H1 (cell line): ENCODE data around the gene ARHGAP25.

ENCODE experiments used
- BCL11A ChIP-seq, 2 experiments: IDR thresholded peaks; one replicate each; pipeline ENCODE4 v1.6.1; 2011; ENCODE audit warnings: low read depth in 2 of 2, low read length in 2 of 2, mild to moderate bottlenecking in 2 of 2
- CREB1 ChIP-seq: IDR thresholded peaks from 2 replicates; pipeline ENCODE4 v1.6.1; 2012; ENCODE audit warnings: inconsistent platforms
- CTCF ChIP-seq, 3 experiments: IDR thresholded peaks; 1 replicate in 2 of 3; 2 replicates in 1 of 3; pipeline versions ENCODE4 v1.5.1 to v1.6.1; 2011; ENCODE audit warnings: low read length in 3 of 3, mild to moderate bottlenecking in 3 of 3, inconsistent platforms in 2 of 3, low read depth in 1 of 3, moderate library complexity in 1 of 3; ENCODE audit not compliant: insufficient read depth in 1 of 3; ENCODE audit errors: control extremely low read depth in 1 of 3
- EGR1 ChIP-seq: IDR thresholded peaks from 2 replicates; pipeline ENCODE4 v1.6.1; 2011; ENCODE audit warnings: low read depth, low read length, borderline replicate concordance
- EZH2 ChIP-seq: fragments of 200-600 bp; sonication (generic); IDR thresholded peaks from 2 replicates; pipeline ENCODE4 v1.7.1; 2012; ENCODE audit warnings: low read depth, mild to moderate bottlenecking, moderate library complexity, low read length, inconsistent platforms; ENCODE audit not compliant: severe bottlenecking
- KDM1A ChIP-seq: fragments of 200-600, 300-600 bp; sonication (generic); IDR thresholded peaks from 2 replicates; pipeline ENCODE4 v1.7.1; 2016; ENCODE audit warnings: mild to moderate bottlenecking, low read length, borderline replicate concordance
- MAFK ChIP-seq: IDR thresholded peaks from 2 replicates; pipeline ENCODE4 v1.6.1; 2012; ENCODE audit warnings: low read depth, mild to moderate bottlenecking, improper control_type of control experiment, low read length
- POLR2A ChIP-seq, 2 experiments: IDR thresholded peaks; 1 replicate in 1 of 2; 2 replicates in 1 of 2; pipeline ENCODE4 v1.6.1; 2011; ENCODE audit warnings: low read depth in 2 of 2, low read length in 2 of 2, mild to moderate bottlenecking in 2 of 2; ENCODE audit errors: control extremely low read depth in 1 of 2
- SAP30 ChIP-seq: fragments of 300-600 bp; sonication (generic); IDR thresholded peaks from 2 replicates; pipeline ENCODE4 v1.7.1; 2012; ENCODE audit warnings: low read length, moderate library complexity, mild to moderate bottlenecking, inconsistent platforms; ENCODE audit not compliant: insufficient read depth, insufficient replicate concordance
- SIN3A ChIP-seq, 2 experiments: IDR thresholded peaks in 1 of 2; conservative IDR thresholded peaks in 1 of 2; 2 replicates each; pipeline ENCODE4 v1.6.1; 2011 to 2012; ENCODE audit warnings: low read length in 2 of 2, improper control_type of control experiment in 1 of 2, low read depth in 1 of 2, mild to moderate bottlenecking in 1 of 2
- SIX5 ChIP-seq: IDR thresholded peaks from 2 replicates; pipeline ENCODE4 v1.6.1; 2011; ENCODE audit warnings: mild to moderate bottlenecking, low read depth, low read length
- TF ChIP-seq, protein P1 (sequence below): IDR thresholded peaks from 2 replicates; pipeline ENCODE4 v1.6.1; 2012; ENCODE audit warnings: inconsistent platforms

- TF ChIP-seq SAP30 (no peak), CTCF (IDR thresholded peaks at IDR 0.05; ENCODE audit: control extremely low read depth in 1 of 3, insufficient read depth in 1 of 3, low read depth in 1 of 3, low read length in 3 of 3) (no peak), KDM1A (no peak), CREB1 (no peak), MAFK (no peak), SIX5 (no peak), EZH2 (no peak), SIN3A (conservative IDR thresholded peaks at IDR 0.05 in 1 of 2, IDR thresholded peaks at IDR 0.05 in 1 of 2; ENCODE audit: low read depth in 1 of 2, low read length in 2 of 2) (no peak), POLR2A (IDR thresholded peaks at IDR 0.05; ENCODE audit: control extremely low read depth in 1 of 2, low read depth in 2 of 2, low read length in 2 of 2) (no peak), EGR1 (no peak), BCL11A (IDR thresholded peaks at IDR 0.05; ENCODE audit: low read depth in 2 of 2, low read length in 2 of 2) (no peak)
- TF ChIP-seq, protein P1, sequence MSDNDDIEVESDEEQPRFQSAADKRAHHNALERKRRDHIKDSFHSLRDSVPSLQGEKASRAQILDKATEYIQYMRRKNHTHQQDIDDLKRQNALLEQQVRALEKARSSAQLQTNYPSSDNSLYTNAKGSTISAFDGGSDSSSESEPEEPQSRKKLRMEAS, result no peak
These were observed 14.0 kb downstream of the ARHGAP25 start for GRCh38 chr2:68748568-68748967.
